Immature natural killer cell (primary cell): ENCODE results near the gene IL6ST. TPM values are rescaled to one million over a fixed set of nuclear protein-coding genes. Genes with fewer than 3 reads are reported as not detected.

Experiments
- DNase-seq, 3 donors: peaks; one replicate each; pipeline ENCODE4 v3.0.0; 2022; ENCODE audit warnings: mixed read lengths in 1 of 3
- H3K27ac Mint-ChIP-seq, 6 donors: one replicate each; pipeline ENCODE4 v1.8.0; 2020; ENCODE audit warnings: mixed read lengths in 6 of 6, mild to moderate bottlenecking in 5 of 6, inconsistent platforms in 4 of 6, moderate library complexity in 3 of 6
- H3K27me3 Mint-ChIP-seq, 3 donors: one replicate each; pipeline ENCODE4 v1.8.0; 2020 to 2021; ENCODE audit warnings: low read depth in 3 of 3, mild to moderate bottlenecking in 3 of 3, mixed read lengths in 3 of 3, moderate library complexity in 3 of 3, inconsistent platforms in 1 of 3
- H3K36me3 Mint-ChIP-seq, 3 donors: one replicate each; pipeline ENCODE4 v1.8.0; 2020; ENCODE audit warnings: mixed read lengths in 3 of 3, inconsistent platforms in 2 of 3, mild to moderate bottlenecking in 2 of 3
- H3K4me1 Mint-ChIP-seq, 2 donors: one replicate each; pipeline ENCODE4 v1.8.0; 2020; ENCODE audit warnings: inconsistent platforms in 2 of 2, mild to moderate bottlenecking in 2 of 2, mixed read lengths in 2 of 2, moderate library complexity in 1 of 2
- H3K4me3 Mint-ChIP-seq, 5 donors: one replicate each; pipeline ENCODE4 v1.8.0; 2020; ENCODE audit warnings: mild to moderate bottlenecking in 5 of 5, mixed read lengths in 5 of 5, inconsistent platforms in 3 of 5, moderate library complexity in 3 of 5
- H3K9me3 Mint-ChIP-seq, 6 donors: one replicate each; pipeline ENCODE4 v1.8.0; 2020; ENCODE audit warnings: mild to moderate bottlenecking in 6 of 6, mixed read lengths in 6 of 6, inconsistent platforms in 4 of 6, moderate library complexity in 3 of 6
- polyA plus RNA-seq, 3 donors: library from polyadenylated mRNA; unstranded; fragments of 300-500 nt; fragmentation: Illumina TruSeq; gene quantifications; one replicate each; pipeline ENCODE4 v1.2.3, GENCODE V29; 2021

The IL6ST gene
- polyA plus RNA-seq, 3 donors from 2014 or later, result 3.2 to 8.2 (median 4.7) TPM

GRCh38 chr5:55927861-55928655 is 66.7 kb downstream of the IL6ST start:
- peaks cover 0 to 7% (median 6%) of the 10 kb centered on the region in 3 donors for H3K27me3 Mint-ChIP-seq
- H3K27ac Mint-ChIP-seq, result no peak overlapping the region
- no peak overlapping the region for H3K4me3 Mint-ChIP-seq
- peaks cover 0 to 3% (median 0%) of the 10 kb centered on the region in 3 donors for H3K36me3 Mint-ChIP-seq
- no peaks in the 10 kb centered on the region for H3K9me3 Mint-ChIP-seq
- H3K4me1 Mint-ChIP-seq, result peaks cover 7 to 10% of the 10 kb centered on the region in 2 donors
- no peak for DNase-seq

- Mint-ChIP-seq H3K27me3 (peaks cover 0 to 7% (median 6%) of the 10 kb centered on the region in 3 donors), H3K4me1 (peaks cover 11% of the 10 kb centered on the region in 2 donors), H3K27ac (no peak overlapping the region), H3K36me3 (peaks cover 0 to 3% (median 0%) of the 10 kb centered on the region in 3 donors), H3K9me3 (no peaks in the 10 kb centered on the region), H3K4me3 (no peak overlapping the region)
- no peak for DNase-seq
Observed at GRCh38 chr5:55926476-55926875, 68.3 kb downstream of the IL6ST start.

GRCh38 chr5:55925712-55926111 is 69.1 kb downstream of the IL6ST start:
- Mint-ChIP-seq H3K27me3 (peaks cover 0 to 7% (median 6%) of the 10 kb centered on the region in 3 donors), H3K9me3 (no peaks in the 10 kb centered on the region), H3K4me3 (no peak overlapping the region), H3K27ac (no peak overlapping the region), H3K4me1 (peaks cover 11% of the 10 kb centered on the region in 2 donors), H3K36me3 (peaks cover 0 to 3% (median 0%) of the 10 kb centered on the region in 3 donors)
- DNase-seq, result no peak

GRCh38 chr5:55925181-55925580 is 69.6 kb downstream of the IL6ST start:
- Mint-ChIP-seq H3K36me3 (peaks cover 0 to 3% (median 0%) of the 10 kb centered on the region in 3 donors), H3K27ac (no peak overlapping the region), H3K27me3 (peaks cover 0 to 7% (median 6%) of the 10 kb centered on the region in 3 donors), H3K9me3 (no peaks in the 10 kb centered on the region), H3K4me1 (peaks cover 11% of the 10 kb centered on the region in 2 donors), H3K4me3 (no peak overlapping the region)
- DNase-seq, result no peak

- H3K4me1 Mint-ChIP-seq, result peaks cover 11% of the 10 kb centered on the region in 2 donors
- peaks cover 0 to 9% (median 8%) of the 10 kb centered on the region in 3 donors for H3K27me3 Mint-ChIP-seq
- H3K9me3 Mint-ChIP-seq, result no peaks in the 10 kb centered on the region
- no peak for DNase-seq
- H3K27ac Mint-ChIP-seq, result no peak overlapping the region
- H3K4me3 Mint-ChIP-seq, result peak overlapping the region in 3 of 5 donors; percentile 21 to 49 (median 38)
- peaks cover 0 to 3% (median 0%) of the 10 kb centered on the region in 3 donors for H3K36me3 Mint-ChIP-seq
Observed at GRCh38 chr5:55924744-55925143, 70.0 kb downstream of the IL6ST start.

GRCh38 chr5:55923865-55924500 is 70.8 kb downstream of the IL6ST start:
- no peaks in the 10 kb centered on the region for H3K9me3 Mint-ChIP-seq
- peak overlapping the region in 2 of 6 donors; percentile 78 to 89 for H3K27ac Mint-ChIP-seq
- H3K4me3 Mint-ChIP-seq, result peak overlapping the region; percentile 85 to 97 (median 92)
- H3K36me3 Mint-ChIP-seq, result peaks cover 0 to 3% (median 0%) of the 10 kb centered on the region in 3 donors
- DNase-seq, result no peak
- H3K27me3 Mint-ChIP-seq, result peaks cover 0 to 10% (median 9%) of the 10 kb centered on the region in 3 donors
- H3K4me1 Mint-ChIP-seq, result peaks cover 11 to 16% of the 10 kb centered on the region in 2 donors

- H3K9me3 Mint-ChIP-seq, result no peaks in the 10 kb centered on the region
- H3K27me3 Mint-ChIP-seq, result peaks cover 0 to 10% (median 9%) of the 10 kb centered on the region in 3 donors
- peaks cover 0 to 3% (median 0%) of the 10 kb centered on the region in 3 donors for H3K36me3 Mint-ChIP-seq
- H3K4me1 Mint-ChIP-seq, result peaks cover 11 to 16% of the 10 kb centered on the region in 2 donors
- DNase-seq, result peak; percentile 20 to 34 (median 34)
- H3K27ac Mint-ChIP-seq, result peak overlapping the region in 4 of 6 donors; percentile 8 to 89 (median 56)
- H3K4me3 Mint-ChIP-seq, result peak overlapping the region; percentile 85 to 97 (median 92)
Observed at GRCh38 chr5:55923177-55923771, 71.5 kb downstream of the IL6ST start.

- Mint-ChIP-seq H3K9me3 (no peaks in the 10 kb centered on the region), H3K4me3 (no peak overlapping the region), H3K27me3 (peaks cover 0 to 10% (median 7%) of the 10 kb centered on the region in 3 donors), H3K4me1 (peaks cover 11 to 16% of the 10 kb centered on the region in 2 donors), H3K27ac (no peak overlapping the region), H3K36me3 (peaks cover 0 to 3% (median 0%) of the 10 kb centered on the region in 3 donors)
- no peak for DNase-seq
Observed at GRCh38 chr5:55921617-55922016, 73.1 kb downstream of the IL6ST start.

- no peak overlapping the region for H3K27ac Mint-ChIP-seq
- DNase-seq, result no peak
- H3K27me3 Mint-ChIP-seq, result peaks cover 0 to 10% (median 7%) of the 10 kb centered on the region in 3 donors
- H3K4me3 Mint-ChIP-seq, result no peak overlapping the region
- peaks cover 0 to 3% (median 0%) of the 10 kb centered on the region in 3 donors for H3K36me3 Mint-ChIP-seq
- peaks cover 11 to 16% of the 10 kb centered on the region in 2 donors for H3K4me1 Mint-ChIP-seq
- no peaks in the 10 kb centered on the region for H3K9me3 Mint-ChIP-seq
Observed at GRCh38 chr5:55920784-55921183, 74.0 kb downstream of the IL6ST start.

- peaks cover 11 to 16% of the 10 kb centered on the region in 2 donors for H3K4me1 Mint-ChIP-seq
- H3K9me3 Mint-ChIP-seq, result no peaks in the 10 kb centered on the region
- no peak overlapping the region for H3K4me3 Mint-ChIP-seq
- no peak for DNase-seq
- peaks cover 0 to 3% (median 0%) of the 10 kb centered on the region in 3 donors for H3K36me3 Mint-ChIP-seq
- no peak overlapping the region for H3K27ac Mint-ChIP-seq
- H3K27me3 Mint-ChIP-seq, result peaks cover 0 to 10% (median 5%) of the 10 kb centered on the region in 3 donors
Observed at GRCh38 chr5:55919625-55920024, 75.1 kb downstream of the IL6ST start.

- Mint-ChIP-seq H3K36me3 (peaks cover 0 to under 1% (median 0%) of the 10 kb centered on the region in 3 donors), H3K4me1 (peaks cover 6 to 9% of the 10 kb centered on the region in 2 donors), H3K27ac (no peak overlapping the region), H3K9me3 (no peaks in the 10 kb centered on the region), H3K27me3 (peaks cover 0 to 4% (median 2%) of the 10 kb centered on the region in 3 donors), H3K4me3 (no peak overlapping the region)
- DNase-seq, result no peak
Observed at GRCh38 chr5:55918087-55919035, 76.4 kb downstream of the IL6ST start.

GRCh38 chr5:55917402-55918086 is 77.2 kb downstream of the IL6ST start:
- Mint-ChIP-seq H3K4me3 (no peak overlapping the region), H3K4me1 (peaks cover 0 to 5% of the 10 kb centered on the region in 2 donors), H3K27ac (no peak overlapping the region), H3K27me3 (peaks cover 0 to 4% (median 2%) of the 10 kb centered on the region in 3 donors), H3K9me3 (no peaks in the 10 kb centered on the region), H3K36me3 (no peaks in the 10 kb centered on the region)
- no peak for DNase-seq
